H1 (cell line): Measurements from ENCODE around the gene MRPS31. TPM values are rescaled to one million over a fixed set of nuclear protein-coding genes. Genes with fewer than 3 reads are reported as not detected.

Experiments used
- CTCF ChIA-PET: fragments of 300-600 bp; sonication (Branson Sonifier 250); formaldehyde crosslinking; loops from one replicate; lab custom pipeline; 2021; ENCODE audit not compliant: partially characterized antibody; lab: Charles Lee
- POLR2A ChIA-PET: fragments of 300-600 bp; sonication (Branson Sonifier 250); formaldehyde crosslinking; loops from one replicate; lab custom pipeline; 2021; ENCODE audit warnings: inconsistent platforms; ENCODE audit not compliant: partially characterized antibody; lab: Charles Lee
- DNase-seq, 2 experiments: peaks; one replicate each; pipeline versions ENCODE4 v3.0.0 to v3.0.0-alpha.2; 2010 to 2022; ENCODE audit warnings: low spot score in 2 of 2, low read depth in 1 of 2, mixed read lengths in 1 of 2
- FAIRE-seq: peaks from 2 replicates; lab custom pipeline; 2011; peaks lifted over from hg19 to GRCh38; lab: Jason Lieb, UNC
- H2AFZ ChIP-seq: 2 replicates; pipeline ENCODE4 v1.8.1; 2012; ENCODE audit warnings: low read length, inconsistent platforms
- H2AK5ac ChIP-seq: 2 replicates; pipeline ENCODE4 v1.6.1; 2013; ENCODE audit warnings: low read depth, low read length
- H2BK120ac ChIP-seq: replicated peaks from 2 replicates; pipeline ENCODE3; 2013; ENCODE audit warnings: low read depth, low read length, inconsistent platforms
- H2BK12ac ChIP-seq: 2 replicates; pipeline ENCODE4 v1.6.1; 2013; ENCODE audit warnings: low read depth, low read length
- H2BK15ac ChIP-seq: 2 replicates; pipeline ENCODE4 v1.6.1; 2013; ENCODE audit warnings: low read length
- H2BK20ac ChIP-seq: 2 replicates; pipeline ENCODE4 v1.6.1; 2013; ENCODE audit warnings: low read length
- H2BK5ac ChIP-seq: 2 replicates; pipeline ENCODE4 v1.6.1; 2013; ENCODE audit warnings: low read depth, low read length
- H3K14ac ChIP-seq: 2 replicates; pipeline ENCODE4 v1.6.1; 2013; ENCODE audit warnings: inconsistent platforms; ENCODE audit not compliant: insufficient read length
- H3K18ac ChIP-seq: 2 replicates; pipeline ENCODE4 v1.6.1; 2013; ENCODE audit warnings: low read length; ENCODE audit errors: extremely low read depth
- H3K23ac ChIP-seq: 2 replicates; pipeline ENCODE4 v1.6.1; 2013; ENCODE audit warnings: inconsistent platforms; ENCODE audit not compliant: insufficient read length
- H3K23me2 ChIP-seq: 2 replicates; pipeline ENCODE4 v1.6.1; 2013; ENCODE audit warnings: low read depth, low read length
- H3K27ac ChIP-seq: 2 replicates; pipeline ENCODE4 v1.6.1; 2011; ENCODE audit warnings: low read depth, low read length, inconsistent platforms
- H3K27me3 ChIP-seq, 4 experiments: replicated peaks in 1 of 4; 1 replicate in 1 of 4; 2 replicates in 3 of 4; pipeline versions ENCODE4 v1.6.1 to v1.8.1; 2011 to 2013; ENCODE audit warnings: low read length in 3 of 4, mild to moderate bottlenecking in 3 of 4, inconsistent platforms in 2 of 4, mixed read lengths in 2 of 4, moderate library complexity in 1 of 4; ENCODE audit not compliant: control insufficient read depth in 3 of 4, insufficient read depth in 3 of 4; ENCODE audit errors: extremely low read depth in 1 of 4
- H3K36me3 ChIP-seq, 4 experiments: 2 replicates each; pipeline versions ENCODE4 v1.6.1 to v1.8.1; 2011 to 2013; ENCODE audit warnings: mild to moderate bottlenecking in 4 of 4, low read length in 3 of 4, moderate library complexity in 2 of 4, control low read depth in 1 of 4, inconsistent platforms in 1 of 4; ENCODE audit not compliant: insufficient read depth in 4 of 4, control insufficient read depth in 2 of 4
- H3K4ac ChIP-seq: replicated peaks from 2 replicates; pipeline ENCODE3; 2013; ENCODE audit warnings: low read length, low read depth, mixed read lengths, inconsistent platforms; ENCODE audit not compliant: insufficient read length
- H3K4me1 ChIP-seq, 4 experiments: replicated peaks in 1 of 4; 1 replicate in 1 of 4; 2 replicates in 3 of 4; pipeline versions ENCODE4 v1.6.1 to v1.8.1; 2011 to 2013; ENCODE audit warnings: low read length in 3 of 4, inconsistent platforms in 2 of 4, mixed read lengths in 1 of 4; ENCODE audit not compliant: insufficient read depth in 4 of 4, control insufficient read depth in 3 of 4
- H3K4me2 ChIP-seq, 2 experiments: 2 replicates each; pipeline versions ENCODE4 v1.6.1 to v1.8.1; 2011 to 2013; ENCODE audit warnings: low read depth in 2 of 2, low read length in 2 of 2, control low read depth in 1 of 2, inconsistent platforms in 1 of 2, mild to moderate bottlenecking in 1 of 2; ENCODE audit not compliant: insufficient read depth in 1 of 2
- H3K4me3 ChIP-seq, 4 experiments: fragments of 200-600, 300-600 bp in 1 of 4; sonication (generic), shearing (Covaris generic), sonication (Bioruptor Twin) in 1 of 4; 2 replicates each; pipeline versions ENCODE4 v1.5.1 to v1.8.1; 2011 to 2016; ENCODE audit warnings: low read length in 4 of 4, low read depth in 3 of 4, control low read depth in 2 of 4, inconsistent platforms in 2 of 4, mild to moderate bottlenecking in 2 of 4, mixed read lengths in 1 of 4, moderate library complexity in 1 of 4; ENCODE audit not compliant: insufficient read depth in 2 of 4; ENCODE audit errors: extremely low read depth in 1 of 4
- H3K56ac ChIP-seq: replicated peaks from 2 replicates; pipeline ENCODE3; 2013; ENCODE audit warnings: low read depth, mild to moderate bottlenecking, mixed read lengths, low read length, inconsistent platforms; ENCODE audit not compliant: insufficient read length
- H3K79me1 ChIP-seq: 2 replicates; pipeline ENCODE4 v1.6.1; 2013; ENCODE audit warnings: low read depth, low read length, control low read depth
- H3K79me2 ChIP-seq, 2 experiments: 2 replicates each; pipeline versions ENCODE4 v1.6.1 to v1.8.1; 2012 to 2013; ENCODE audit warnings: low read length in 2 of 2, mild to moderate bottlenecking in 2 of 2, inconsistent platforms in 1 of 2; ENCODE audit not compliant: insufficient read depth in 2 of 2, control insufficient read depth in 1 of 2
- H3K9ac ChIP-seq, 4 experiments: replicated peaks in 1 of 4; 1 replicate in 1 of 4; 2 replicates in 3 of 4; pipeline versions ENCODE4 v1.6.1 to v1.8.1; 2011 to 2013; ENCODE audit warnings: low read depth in 3 of 4, low read length in 3 of 4, control low read depth in 2 of 4, mild to moderate bottlenecking in 2 of 4, moderate library complexity in 2 of 4, inconsistent platforms in 1 of 4; ENCODE audit errors: extremely low read depth in 1 of 4
- H3K9me3 ChIP-seq, 2 experiments: 2 replicates each; pipeline versions ENCODE4 v1.6.1 to v1.8.1; 2012 to 2013; ENCODE audit warnings: mild to moderate bottlenecking in 2 of 2, moderate library complexity in 2 of 2, control low read depth in 1 of 2, inconsistent platforms in 1 of 2, low read depth in 1 of 2, low read length in 1 of 2, mixed read lengths in 1 of 2; ENCODE audit not compliant: insufficient read depth in 2 of 2
- H4K20me1 ChIP-seq, 2 experiments: replicated peaks in 1 of 2; 2 replicates each; pipeline versions ENCODE3 to v1.8.1; 2011 to 2013; ENCODE audit warnings: inconsistent platforms in 2 of 2, low read length in 2 of 2, mild to moderate bottlenecking in 1 of 2; ENCODE audit not compliant: insufficient read depth in 2 of 2, control insufficient read depth in 1 of 2
- H4K5ac ChIP-seq: 2 replicates; pipeline ENCODE4 v1.6.1; 2013; ENCODE audit warnings: low read length, low read depth, mixed read lengths, inconsistent platforms; ENCODE audit not compliant: insufficient read length
- H4K8ac ChIP-seq: 2 replicates; pipeline ENCODE4 v1.8.0; 2013; ENCODE audit warnings: mild to moderate bottlenecking, moderate library complexity, low read length, inconsistent platforms; ENCODE audit not compliant: insufficient read depth; ENCODE audit errors: extremely low read depth
- H4K91ac ChIP-seq: replicated peaks from 2 replicates; pipeline ENCODE3; 2013; ENCODE audit warnings: low read length, mixed read lengths, inconsistent platforms; ENCODE audit not compliant: insufficient read length
- ASH2L ChIP-seq: fragments of 200-600, 300-600 bp; sonication (generic); IDR thresholded peaks from one replicate; pipeline ENCODE4 v1.7.1; 2017; ENCODE audit warnings: low read length
- EP300 ChIP-seq, 2 experiments: IDR thresholded peaks; 1 replicate in 1 of 2; 2 replicates in 1 of 2; pipeline ENCODE4 v1.6.1; 2011 to 2012; ENCODE audit warnings: low read depth in 2 of 2, low read length in 2 of 2, mild to moderate bottlenecking in 2 of 2, borderline replicate concordance in 1 of 2, inconsistent platforms in 1 of 2, moderate library complexity in 1 of 2
- GABPA ChIP-seq: IDR thresholded peaks from 2 replicates; pipeline ENCODE4 v1.6.1; 2011; ENCODE audit warnings: mild to moderate bottlenecking, low read length, moderate library complexity, borderline replicate concordance; ENCODE audit not compliant: insufficient read depth
- HDAC6 ChIP-seq: IDR thresholded peaks from one replicate; pipeline ENCODE4 v1.7.1; 2012; ENCODE audit warnings: low read depth, mild to moderate bottlenecking, inconsistent platforms, low read length, moderate library complexity
- JUN ChIP-seq: IDR thresholded peaks from 2 replicates; pipeline ENCODE4 v1.6.1; 2011; ENCODE audit warnings: low read depth, mild to moderate bottlenecking, improper control_type of control experiment, low read length
- SIRT6 ChIP-seq: IDR thresholded peaks from one replicate; pipeline ENCODE4 v1.7.1; 2012; ENCODE audit warnings: low read length, inconsistent platforms
- SRF ChIP-seq: IDR thresholded peaks from 2 replicates; pipeline ENCODE4 v1.6.1; 2011; ENCODE audit warnings: mild to moderate bottlenecking, low read depth, low read length, moderate library complexity
- SUZ12 ChIP-seq: fragments of 200-600 bp; sonication (generic); IDR thresholded peaks from 2 replicates; pipeline ENCODE4 v1.6.1; 2012; ENCODE audit warnings: mild to moderate bottlenecking, inconsistent platforms, low read length, moderate library complexity, mixed read lengths
- TAF7 ChIP-seq: optimal IDR thresholded peaks from 2 replicates; pipeline ENCODE3; 2011; ENCODE audit warnings: low read depth, mild to moderate bottlenecking, inconsistent platforms, low read length, moderate library complexity, borderline replicate concordance
- TEAD4 ChIP-seq: IDR thresholded peaks from 2 replicates; pipeline ENCODE4 v1.6.1; 2012; ENCODE audit warnings: low read depth, low read length, inconsistent platforms, mixed read lengths
- WGBS, 2 experiments: shearing (Covaris generic) in 1 of 2; methylation state at CpG; one replicate each; pipeline versions ENCODE4 v1.1.6 to v1.1.7; 2013 to 2015; ENCODE audit warnings: low lambda C conversion rate in 2 of 2, mixed read lengths in 2 of 2, inconsistent platforms in 1 of 2, low coverage in 1 of 2, missing lambda C conversion rate in 1 of 2; ENCODE audit not compliant: insufficient replicate concordance in 2 of 2, insufficient coverage in 1 of 2, insufficient read length in 1 of 2; ENCODE audit errors: extremely low coverage in 1 of 2, missing lambda C conversion rate in 1 of 2; 5-methylcytosine and 5-hydroxymethylcytosine counted together
- polyA plus RNA-seq, 7 experiments: library from polyadenylated mRNA; depleted of rRNA in 3 of 7; stranded (reverse) in 5 of 7; unstranded in 2 of 7; fragments of >200 nt in 5 of 7; fragments of 200-250 nt in 2 of 7; gene quantifications; 1 replicate in 5 of 7; 2 replicates in 1 of 7; 4 replicates in 1 of 7; pipeline versions ENCODE4 v1.2.1 to v1.2.3, GENCODE V29; 2011 to 2013; ENCODE audit warnings: missing spikeins in 2 of 7, mixed read lengths in 2 of 7
- total RNA-seq: library from RNA; stranded (reverse); fragmentation: NEBNext Ultra II Directional; extraction: Animal tissue kit (Norgen Biotek cat#: 25700); gene quantifications from 2 replicates; pipeline ENCODE4 v1.2.1, GENCODE V29; 2021

MRPS31 gene
- total and polyA plus RNA-seq, 2 of the 8 experiments (the other 6 are each of a cell fraction or from before 2014, with no cell fraction given): 13.6 to 33.3 TPM

- H3K27ac ChIP-seq: no peak overlapping the region
- no peak overlapping the region for H4K8ac ChIP-seq
- peaks cover 0 to 3% of the 10 kb centered on the region in 2 experiments for H4K20me1 ChIP-seq
- H3K4me3 ChIP-seq: no peak overlapping the region
- POLR2A ChIA-PET: interaction anchor here (2.7 kb wide), 1 partner anchor 11 kb away, joined by 9 read pairs; the partner anchor contains the start of gene SLC25A15
- no peak overlapping the region for H2BK5ac ChIP-seq
- H3K23ac ChIP-seq: no peak overlapping the region
- DNase-seq (no peak), FAIRE-seq (no peak)
- 94% methylated on average over 5 of the region's 5 CpGs; no CpG with 5 or more reads in 1 of the 2 experiments for WGBS, 2 experiments
- H3K14ac ChIP-seq: no peak overlapping the region
- no peak overlapping the region for H2BK120ac ChIP-seq
- peaks cover 3% of the 10 kb centered on the region; the same call in 1 of the 2 replicates for H3K79me1 ChIP-seq
- H3K23me2 ChIP-seq: no peaks in the 10 kb centered on the region
- H3K9me3 ChIP-seq: no peaks in the 10 kb centered on the region
- no peak overlapping the region for H2BK12ac ChIP-seq
- H3K79me2 ChIP-seq: no peaks in the 10 kb centered on the region
- no peak overlapping the region for H3K9ac ChIP-seq
- H3K56ac ChIP-seq: no peak overlapping the region
- H4K91ac ChIP-seq: no peak overlapping the region
- no peak overlapping the region for H2AK5ac ChIP-seq
- no peak overlapping the region for H3K4me2 ChIP-seq
- H3K36me3 ChIP-seq: peaks cover 0 to 29% (median 12%) of the 10 kb centered on the region in 4 experiments; a peak in 7 of 8 replicates
- no peaks in the 10 kb centered on the region for H3K4me1 ChIP-seq
- no peaks in the 10 kb centered on the region for H3K27me3 ChIP-seq
- H4K5ac ChIP-seq: no peak overlapping the region
- no peak overlapping the region for H2BK20ac ChIP-seq
- H3K18ac ChIP-seq: no peak overlapping the region
- CTCF ChIA-PET: interaction anchor here (1.0 to 2.4 kb wide), 2 partner anchors 14 to 23 kb away, joined by 4 to 7 read pairs; no protein-coding TSS in a partner anchor
- no peak for TF ChIP-seq SRF
- no peak for TF ChIP-seq TEAD4
- TF ChIP-seq ASH2L: no peak
- TF ChIP-seq SUZ12: no peak
- no peak for TF ChIP-seq EP300 (IDR thresholded peaks at IDR 0.05; ENCODE audit: borderline replicate concordance in 1 of 2, low read depth in 2 of 2, low read length in 2 of 2)
- TF ChIP-seq TAF7: no peak
- no peak for TF ChIP-seq GABPA
- TF ChIP-seq JUN: no peak
- no peak for TF ChIP-seq HDAC6
- no peak for TF ChIP-seq SIRT6
- TF ChIP-seq, all 59 proteins: peak for 0
- Histone ChIP-seq H2BK15ac (no peak overlapping the region), H2AFZ (no peak overlapping the region), H3K4ac (no peak overlapping the region)
Observed at GRCh38 chr13:40800559-40800958, 29.6 kb upstream of the MRPS31 start.
